Panc1 (cell line): ENCODE measurements around the gene BMI1. TPM values are rescaled to one million over a fixed set of nuclear protein-coding genes. Genes with fewer than 3 reads are reported as not detected.

Experiments used
- ATAC-seq: fragments of 200-7000 bp; cut with Tn5 transposase; 2 replicates; pipeline ENCODE4 v1.9.1; 2020; ENCODE audit warnings: mild to moderate bottlenecking, moderate library complexity
- BruUV-seq: library from RNA; stranded (reverse); fragments of 400-500 nt; replicated peaks from 2 replicates; lab custom pipeline; 2021; lab: Mats Ljungman, UMichigan
- CTCF ChIA-PET: fragments of 300-600 bp; sonication (Branson Sonifier 250); formaldehyde crosslinking; loops from one replicate; lab custom pipeline; 2022; ENCODE audit warnings: antibody characterized with exemption; lab: Charles Lee
- POLR2A ChIA-PET: fragments of 300-600 bp; sonication (Branson Sonifier 250); formaldehyde crosslinking; loops from one replicate; lab custom pipeline; 2022; ENCODE audit warnings: antibody characterized with exemption; lab: Charles Lee
- DNase-seq: peaks from one replicate; pipeline ENCODE4 v3.0.0-alpha.2; 2010; ENCODE audit warnings: low read depth, low spot score
- H3K27ac ChIP-seq: 2 replicates; pipeline ENCODE4 v1.5.1; 2011; ENCODE audit warnings: mild to moderate bottlenecking, low read length, inconsistent platforms
- H3K27me3 ChIP-seq: fragments of 200-500 bp; sonication (Bioruptor generic); 2 replicates; pipeline ENCODE4 v1.6.0; 2014; ENCODE audit warnings: low read length, inconsistent platforms; ENCODE audit not compliant: control insufficient read depth, insufficient read depth
- H3K36me3 ChIP-seq: fragments of 200-500 bp; sonication (Bioruptor generic); 2 replicates; pipeline ENCODE4 v1.5.1; 2014; ENCODE audit warnings: inconsistent platforms, mild to moderate bottlenecking, low read length, moderate library complexity; ENCODE audit not compliant: control insufficient read depth, insufficient read depth
- H3K4me1 ChIP-seq: 2 replicates; pipeline ENCODE4 v1.5.1; 2011; ENCODE audit warnings: inconsistent platforms, mild to moderate bottlenecking, low read length, moderate library complexity; ENCODE audit not compliant: control insufficient read depth, insufficient read depth
- H3K4me3 ChIP-seq, 2 experiments: 2 replicates each; pipeline ENCODE4 v1.5.1; 2011 to 2012; ENCODE audit warnings: low read depth in 2 of 2, low read length in 2 of 2, mild to moderate bottlenecking in 2 of 2, inconsistent platforms in 1 of 2, moderate library complexity in 1 of 2
- H3K9me3 ChIP-seq: fragments of 200-500 bp; sonication (Bioruptor generic); 2 replicates; pipeline ENCODE4 v1.5.1; 2014; ENCODE audit warnings: low read depth, mild to moderate bottlenecking, inconsistent platforms, low read length, moderate library complexity; ENCODE audit not compliant: control insufficient read depth, insufficient read depth
- CTCF ChIP-seq: fragments of 450-650 bp; IDR thresholded peaks from 2 replicates; pipeline ENCODE4 v1.5.1; 2017; ENCODE audit warnings: mild to moderate bottlenecking
- POLR2AphosphoS5 ChIP-seq: IDR thresholded peaks from 2 replicates; pipeline ENCODE4 v1.6.1; 2012; ENCODE audit warnings: mild to moderate bottlenecking, low read depth, low read length, moderate library complexity
- REST ChIP-seq, 2 experiments: IDR thresholded peaks; 2 replicates each; pipeline ENCODE4 v1.6.1; 2011 to 2012; ENCODE audit warnings: low read depth in 2 of 2, control low read depth in 1 of 2, low read length in 1 of 2, mild to moderate bottlenecking in 1 of 2, moderate library complexity in 1 of 2; ENCODE audit not compliant: insufficient read depth in 1 of 2
- SIN3A ChIP-seq: IDR thresholded peaks from 2 replicates; pipeline ENCODE4 v1.6.1; 2012; ENCODE audit warnings: low read depth, mild to moderate bottlenecking, low read length, moderate library complexity, borderline replicate concordance; ENCODE audit not compliant: insufficient read depth
- TCF7L2 ChIP-seq: IDR thresholded peaks from 2 replicates; pipeline ENCODE4 v1.6.1; 2011; ENCODE audit warnings: mild to moderate bottlenecking, low read depth, low read length, inconsistent platforms
- in situ Hi-C: cut with HindIII; loops from 2 replicates; pipeline ENCODE4 v1.10.0; 2016; ENCODE audit warnings: low sequenced_read_pairs, low pct_unique_long_range_greater_than_20kb
- intact Hi-C: fragments of 100-400 bp; cut with micrococcal nuclease; formaldehyde crosslinking; loops from one replicate; pipeline ENCODE4 v1.10.0; 2022; ENCODE audit not compliant: unreplicated experiment
- total RNA-seq: library from RNA; stranded (reverse); gene quantifications from one replicate; pipeline ENCODE4 v1.2.1, GENCODE V29; 2021; ENCODE audit not compliant: unreplicated experiment

The BMI1 gene
- total RNA-seq, 1 experiment from 2014 or later = 55.1 TPM

GRCh38 chr10:22346096-22346661, 25.3 kb downstream of the BMI1 start:
- Histone ChIP-seq H3K36me3 (no peaks in the 10 kb centered on the region), H3K27ac (no peak overlapping the region), H3K4me3 (no peak overlapping the region), H3K4me1 (no peaks in the 10 kb centered on the region; the same call in 1 of the 2 replicates), H3K27me3 (peaks cover 26% of the 10 kb centered on the region), H3K9me3 (no peaks in the 10 kb centered on the region)
- DNase-seq (no peak), ATAC-seq (no peak)
- CTCF ChIA-PET = no interaction called here
- POLR2A ChIA-PET = no interaction called here
- BruUV-seq = no TSS peak
- in situ Hi-C loops = no loop called here
- TF ChIP-seq CTCF (no peak), SIN3A (no peak), POLR2AphosphoS5 (no peak), REST (IDR thresholded peaks at IDR 0.05; ENCODE audit: insufficient read depth in 1 of 2, low read depth in 2 of 2, low read length in 1 of 2) (no peak)
- intact Hi-C loops = no loop called here

- POLR2A ChIA-PET = no interaction called here
- CTCF ChIA-PET = interaction anchor here (0.6 kb wide), 1 partner anchor 670 kb away, joined by 3 read pairs; no protein-coding TSS in a partner anchor
- H3K9me3 ChIP-seq = no peaks in the 10 kb centered on the region
- DNase-seq (no peak), ATAC-seq (no peak)
- no peaks in the 10 kb centered on the region for H3K36me3 ChIP-seq
- TF ChIP-seq POLR2AphosphoS5 (no peak), CTCF (no peak), REST (IDR thresholded peaks at IDR 0.05; ENCODE audit: insufficient read depth in 1 of 2, low read depth in 2 of 2, low read length in 1 of 2) (no peak), SIN3A (no peak), TCF7L2 (no peak)
- BruUV-seq = no TSS peak
- H3K4me3 ChIP-seq = no peak overlapping the region
- in situ Hi-C loops (no loop called here), intact Hi-C loops (no loop called here)
- no peak overlapping the region for H3K27ac ChIP-seq
- peaks cover 2% of the 10 kb centered on the region; the same call in 1 of the 2 replicates for H3K27me3 ChIP-seq
- H3K4me1 ChIP-seq = no peaks in the 10 kb centered on the region
Measured at GRCh38 chr10:22349755-22350154, 28.9 kb downstream of the BMI1 start.
